HL-60/S4 treated with retinoic acid at 250 ng/mL for 4 days and 3 days (cell line): ENCODE data around the gene PCDHB6.
"Not testable (repeated sequence)": the region's sequence is repeated elsewhere in the genome, so short reads cannot be mapped to it uniquely, and the experiment has no call there.

Source experiments
- in situ Hi-C: fragments of 300-500 bp; cut with MboI; formaldehyde crosslinking; loops from 2 replicates; pipeline ENCODE4 v1.7.0; 2022; ENCODE audit warnings: low sequenced_read_pairs

The PCDHB6 gene

GRCh38 chr5:141149812-141150211, at the start of gene PCDHB6:
Gene PCDHB6 (plus strand): TSS chr5:141150057. CDS start chr5:141150258, 201 bp downstream.
- in situ Hi-C loops = no loop called here

DNA sequence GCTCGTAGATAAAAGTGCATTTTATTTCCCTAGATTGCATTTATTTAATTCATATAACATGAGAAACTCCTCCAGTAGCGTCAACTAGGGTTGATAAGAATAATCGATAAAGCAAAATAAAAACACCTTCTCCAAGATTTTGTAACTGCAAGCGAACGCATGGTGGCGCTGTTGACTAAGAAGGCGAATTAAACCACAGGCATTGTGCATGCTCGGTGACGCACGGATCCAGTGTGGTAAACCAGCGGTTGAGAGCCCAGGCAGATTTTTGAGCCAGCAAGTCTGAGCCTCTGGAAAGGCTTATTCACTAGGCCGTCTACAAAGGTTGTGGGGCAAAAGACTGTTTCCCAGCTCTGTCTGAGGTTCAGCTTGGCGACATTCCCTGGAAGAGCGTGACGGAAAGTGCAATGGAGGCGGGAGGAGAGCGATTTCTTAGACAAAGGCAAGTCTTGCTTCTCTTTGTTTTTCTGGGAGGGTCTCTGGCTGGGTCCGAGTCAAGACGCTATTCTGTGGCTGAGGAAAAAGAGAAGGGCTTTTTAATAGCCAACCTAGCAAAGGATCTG, 49.5 kb upstream of the PCDHB6 start, which contains the start of gene PCDHB3:
PCDHB3 (plus strand) TSS at position 231 of the 563 bp plus-strand sequence; CDS start at position 408, 177 bp downstream.
- in situ Hi-C loops = no loop called here

- in situ Hi-C loops = no loop called here
Measured at GRCh38 chr5:141101059-141101458, 48.8 kb upstream of the PCDHB6 start.

- in situ Hi-C loops = not testable (repeated sequence)
Measured at GRCh38 chr5:141102070-141102469, 47.8 kb upstream of the PCDHB6 start.

GRCh38 chr5:141102471-141102870, 47.4 kb upstream of the PCDHB6 start:
- in situ Hi-C loops = not testable (repeated sequence)

DNA sequence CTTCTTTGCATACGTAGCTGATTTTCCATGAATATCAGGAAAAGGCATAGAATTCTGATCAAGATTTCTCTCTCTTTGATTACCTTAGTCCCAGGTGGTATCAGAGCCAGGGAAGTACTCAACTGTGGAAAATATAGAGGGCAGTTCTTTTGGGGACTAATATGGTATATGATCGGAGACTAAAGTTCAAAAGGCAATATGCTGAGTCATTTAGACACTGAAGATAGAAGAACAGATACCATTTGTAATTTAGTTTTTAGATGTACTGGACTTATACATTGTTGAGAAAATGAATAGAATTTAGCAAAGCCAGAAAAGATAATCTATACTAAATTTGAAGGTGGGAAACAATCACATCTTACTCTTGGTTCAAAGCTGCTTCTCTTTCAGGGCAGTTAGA, 44.5 kb upstream of the PCDHB6 start:
- in situ Hi-C loops = no loop called here

- in situ Hi-C loops = no loop called here
Measured at GRCh38 chr5:141119250-141119649, 30.6 kb upstream of the PCDHB6 start.

- in situ Hi-C loops = no loop called here
Measured at GRCh38 chr5:141121563-141121962, 28.3 kb upstream of the PCDHB6 start, which contains the start of gene PCDHB4. Gene PCDHB4 (plus strand): TSS chr5:141121818. CDS start chr5:141121999, 181 bp downstream.

DNA sequence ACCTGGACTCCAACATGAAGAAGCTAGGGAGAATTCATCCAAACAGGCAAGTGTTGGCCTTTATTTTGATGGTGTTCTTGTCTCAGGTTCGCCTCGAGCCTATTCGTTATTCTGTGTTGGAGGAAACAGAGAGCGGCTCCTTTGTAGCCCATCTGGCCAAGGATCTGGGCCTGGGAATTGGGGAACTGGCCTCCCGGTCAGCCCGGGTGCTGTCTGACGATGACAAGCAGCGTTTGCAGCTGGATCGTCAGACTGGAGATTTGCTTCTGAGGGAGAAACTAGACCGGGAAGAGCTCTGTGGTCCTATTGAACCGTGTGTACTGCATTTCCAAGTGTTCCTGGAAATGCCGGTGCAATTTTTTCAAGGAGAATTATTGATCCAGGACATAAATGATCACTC, 27.9 kb upstream of the PCDHB6 start:
- in situ Hi-C loops = no loop called here

- in situ Hi-C loops = not testable (repeated sequence)
Measured at GRCh38 chr5:141123396-141124135, 26.3 kb upstream of the PCDHB6 start.

DNA sequence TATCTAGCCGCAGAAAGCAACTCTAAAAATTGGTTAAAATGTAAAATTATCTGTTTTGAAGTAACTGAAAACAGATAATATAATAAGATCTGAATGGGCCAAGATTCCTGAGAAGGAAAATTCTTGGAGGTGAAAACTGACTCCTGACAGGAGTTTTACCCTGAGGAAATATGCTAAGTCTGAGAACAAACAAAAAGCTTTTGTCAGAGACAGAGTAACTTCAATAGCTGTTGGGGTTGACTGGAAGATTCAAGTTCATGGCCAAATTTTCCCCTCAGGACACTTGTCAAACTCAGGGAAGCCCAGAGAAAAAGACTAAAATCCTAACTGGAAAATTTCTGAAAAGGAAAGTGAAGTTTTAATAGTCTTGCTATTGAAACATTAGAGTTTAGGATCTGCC, 22.6 kb upstream of the PCDHB6 start:
- in situ Hi-C loops = no loop called here

DNA sequence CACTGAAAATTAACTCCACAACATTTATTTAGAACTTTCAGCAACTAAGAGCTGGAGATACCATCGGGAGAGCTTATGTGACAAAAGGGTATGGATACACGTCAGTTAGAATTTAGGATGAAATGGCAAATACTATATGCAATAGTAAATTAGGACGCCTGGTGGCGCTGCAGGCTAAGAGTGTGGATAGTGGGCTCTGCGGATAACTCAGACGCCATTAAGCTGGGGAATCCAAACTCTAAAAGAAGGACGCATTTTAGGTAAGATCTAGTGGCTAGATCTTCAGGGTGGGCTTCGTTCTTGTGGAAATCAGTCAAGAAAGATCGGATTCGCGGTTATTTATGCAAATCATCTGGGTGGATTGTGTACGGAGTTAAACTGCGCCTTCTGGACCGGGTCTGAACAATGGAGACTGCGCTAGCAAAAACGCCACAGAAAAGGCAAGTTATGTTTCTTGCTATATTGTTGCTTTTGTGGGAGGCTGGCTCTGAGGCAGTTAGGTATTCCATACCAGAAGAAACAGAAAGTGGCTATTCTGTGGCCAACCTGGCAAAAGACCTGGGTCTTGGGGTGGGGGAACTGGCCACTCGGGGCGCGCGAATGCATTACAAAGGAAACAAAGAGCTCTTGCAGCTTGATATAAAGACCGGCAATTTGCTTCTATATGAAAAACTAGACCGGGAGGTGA, 14.7 kb upstream of the PCDHB6 start, which contains the start of gene PCDHB5:
PCDHB5 (plus strand) TSS at position 177 of the 688 bp plus-strand sequence; CDS start at position 406, 229 bp downstream.
- in situ Hi-C loops = no loop called here

- in situ Hi-C loops = no loop called here
Measured at GRCh38 chr5:141135718-141136266, 14.1 kb upstream of the PCDHB6 start.

DNA sequence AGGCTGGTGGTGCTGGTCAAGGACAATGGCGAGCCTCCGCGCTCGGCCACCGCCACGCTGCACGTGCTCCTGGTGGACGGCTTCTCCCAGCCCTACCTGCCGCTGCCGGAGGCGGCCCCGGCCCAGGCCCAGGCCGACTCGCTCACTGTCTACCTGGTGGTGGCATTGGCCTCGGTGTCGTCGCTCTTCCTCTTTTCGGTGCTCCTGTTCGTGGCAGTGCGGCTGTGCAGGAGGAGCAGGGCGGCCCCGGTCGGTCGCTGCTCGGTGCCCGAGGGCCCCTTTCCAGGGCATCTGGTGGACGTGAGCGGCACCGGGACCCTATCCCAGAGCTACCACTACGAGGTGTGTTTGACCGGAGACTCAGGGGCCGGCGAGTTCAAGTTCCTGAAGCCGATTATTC, 12.5 kb upstream of the PCDHB6 start:
- in situ Hi-C loops = not testable (repeated sequence)

- in situ Hi-C loops = no loop called here
Measured at GRCh38 chr5:141150224-141150992, 551 bp downstream of the PCDHB6 start.

- in situ Hi-C loops = no loop called here
Measured at GRCh38 chr5:141150993-141151325, 1.1 kb downstream of the PCDHB6 start.

DNA sequence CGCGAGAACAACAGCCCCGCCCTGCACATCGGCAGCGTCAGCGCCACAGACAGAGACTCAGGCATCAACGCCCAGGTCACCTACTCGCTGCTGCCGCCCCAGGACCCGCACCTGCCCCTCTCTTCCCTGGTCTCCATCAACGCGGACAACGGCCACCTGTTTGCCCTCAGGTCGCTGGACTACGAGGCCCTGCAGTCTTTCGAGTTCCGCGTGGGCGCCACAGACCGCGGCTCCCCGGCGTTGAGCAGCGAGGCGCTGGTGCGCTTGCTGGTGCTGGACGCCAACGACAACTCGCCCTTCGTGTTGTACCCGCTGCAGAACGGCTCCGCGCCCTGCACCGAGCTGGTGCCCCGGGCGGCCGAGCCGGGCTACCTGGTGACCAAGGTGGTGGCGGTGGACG, 1.8 kb downstream of the PCDHB6 start:
- in situ Hi-C loops = not testable (repeated sequence)

- in situ Hi-C loops = not testable (repeated sequence)
Measured at GRCh38 chr5:141152096-141152495, 2.2 kb downstream of the PCDHB6 start.

GRCh38 chr5:141155540-141156374, 5.9 kb downstream of the PCDHB6 start:
- in situ Hi-C loops = no loop called here

GRCh38 chr5:141157356-141157755, 7.5 kb downstream of the PCDHB6 start:
- in situ Hi-C loops = not testable (repeated sequence)
